ENCODE results near the gene DDB1. TPM values are rescaled to one million over a fixed set of nuclear protein-coding genes. Genes with fewer than 3 reads are reported as not detected.

The DDB1 gene
- total and polyA plus RNA-seq, 2 of the 13 experiments (the other 11 are each of a cell fraction or from before 2014, with no cell fraction given), result 217 to 266 TPM

DNA sequence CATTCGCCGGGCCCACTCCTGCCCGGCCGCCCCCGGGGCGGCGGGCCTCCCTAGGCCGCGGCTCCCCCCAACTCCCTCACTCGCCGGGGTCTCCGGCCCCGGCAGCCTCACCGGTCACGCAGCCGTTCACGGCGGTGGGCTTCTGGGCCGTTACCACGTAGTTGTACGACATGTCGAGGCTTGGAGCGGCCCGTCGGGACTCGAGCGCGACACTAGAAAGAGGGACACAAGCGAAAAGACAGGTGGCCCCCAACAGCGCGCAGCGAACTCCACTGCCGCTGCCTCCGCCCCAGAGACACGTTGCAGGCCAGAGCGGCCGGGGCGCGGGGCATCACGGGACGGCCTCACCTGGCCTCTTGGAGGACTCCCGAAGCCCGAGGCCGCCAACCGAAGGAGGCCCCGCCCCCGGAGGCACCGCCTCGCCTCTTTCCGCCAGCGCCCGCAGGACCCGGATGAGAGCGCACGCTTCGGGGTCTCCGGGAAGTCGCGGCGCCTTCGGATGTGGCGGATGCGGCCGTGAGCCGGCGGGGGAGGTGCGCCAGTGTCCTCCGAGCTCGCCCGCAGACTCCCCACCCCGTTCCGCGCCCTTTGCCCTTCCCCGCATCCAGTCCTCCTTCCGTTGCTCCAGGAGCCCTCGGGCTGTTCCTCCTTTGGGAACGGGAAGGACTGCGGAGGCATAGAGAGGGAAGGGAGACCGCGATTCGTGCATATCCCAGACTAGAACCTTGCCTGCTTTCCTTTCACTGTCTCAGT lies at the start of gene DDB1, which contains the start of gene TKFC (continued):
- TF ChIP-seq ZHX2 (IDR thresholded peaks at IDR 0.05; ENCODE audit: low read depth) (peak; percentile 63; the same call in 1 of the 2 replicates), ZHX2 (CRISPR knock-in tag; IDR thresholded peaks at IDR 0.05; ENCODE audit: borderline replicate concordance) (0 out of 2 replicates have a peak, but pooled peaks have one; percentile 54), HCFC1 (IDR thresholded peaks at IDR 0.05; ENCODE audit: low read depth, low read length) (peak; percentile 43; the same call in 1 of the 2 replicates), ZNF101 (CRISPR knock-in tag; IDR thresholded peaks at IDR 0.05; ENCODE audit: borderline replicate concordance, low read depth) (no peak), ZFP36 (IDR thresholded peaks at IDR 0.05; ENCODE audit: borderline replicate concordance, low read depth, low read length, partially characterized antibody) (no peak), ZNF577 (CRISPR knock-in tag; IDR thresholded peaks at IDR 0.05; ENCODE audit: borderline replicate concordance, low read depth) (no peak), ZNF230 (CRISPR knock-in tag; IDR thresholded peaks at IDR 0.05) (0 out of 2 replicates have a peak, but pooled peaks have one; percentile 25), ZNF639 (CRISPR knock-in tag; conservative IDR thresholded peaks at IDR 0.05) (peak; percentile 88), ZSCAN25 (CRISPR knock-in tag; IDR thresholded peaks at IDR 0.05) (peak; percentile 81), ZNF296 (CRISPR knock-in tag; conservative IDR thresholded peaks at IDR 0.05) (no peak), REXO4 (CRISPR knock-in tag; IDR thresholded peaks at IDR 0.05; ENCODE audit: borderline replicate concordance) (no peak), ZBTB43 (CRISPR knock-in tag; conservative IDR thresholded peaks at IDR 0.05) (no peak; the same call in 1 of the 2 replicates), DNMT3B (CRISPR knock-in tag; conservative IDR thresholded peaks at IDR 0.05) (no peak; the same call in 1 of the 2 replicates), ZNF124 (CRISPR knock-in tag; IDR thresholded peaks at IDR 0.05) (peak; percentile 64; the same call in 1 of the 2 replicates), ARID2 (CRISPR knock-in tag; IDR thresholded peaks at IDR 0.05; ENCODE audit: borderline replicate concordance) (peak; percentile 80; the same call in 1 of the 2 replicates)
- TF ChIP-seq, protein P1, sequence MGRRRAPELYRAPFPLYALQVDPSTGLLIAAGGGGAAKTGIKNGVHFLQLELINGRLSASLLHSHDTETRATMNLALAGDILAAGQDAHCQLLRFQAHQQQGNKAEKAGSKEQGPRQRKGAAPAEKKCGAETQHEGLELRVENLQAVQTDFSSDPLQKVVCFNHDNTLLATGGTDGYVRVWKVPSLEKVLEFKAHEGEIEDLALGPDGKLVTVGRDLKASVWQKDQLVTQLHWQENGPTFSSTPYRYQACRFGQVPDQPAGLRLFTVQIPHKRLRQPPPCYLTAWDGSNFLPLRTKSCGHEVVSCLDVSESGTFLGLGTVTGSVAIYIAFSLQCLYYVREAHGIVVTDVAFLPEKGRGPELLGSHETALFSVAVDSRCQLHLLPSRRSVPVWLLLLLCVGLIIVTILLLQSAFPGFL (CRISPR knock-in tag; IDR thresholded peaks at IDR 0.05), result no peak
- TF ChIP-seq, protein P2, sequence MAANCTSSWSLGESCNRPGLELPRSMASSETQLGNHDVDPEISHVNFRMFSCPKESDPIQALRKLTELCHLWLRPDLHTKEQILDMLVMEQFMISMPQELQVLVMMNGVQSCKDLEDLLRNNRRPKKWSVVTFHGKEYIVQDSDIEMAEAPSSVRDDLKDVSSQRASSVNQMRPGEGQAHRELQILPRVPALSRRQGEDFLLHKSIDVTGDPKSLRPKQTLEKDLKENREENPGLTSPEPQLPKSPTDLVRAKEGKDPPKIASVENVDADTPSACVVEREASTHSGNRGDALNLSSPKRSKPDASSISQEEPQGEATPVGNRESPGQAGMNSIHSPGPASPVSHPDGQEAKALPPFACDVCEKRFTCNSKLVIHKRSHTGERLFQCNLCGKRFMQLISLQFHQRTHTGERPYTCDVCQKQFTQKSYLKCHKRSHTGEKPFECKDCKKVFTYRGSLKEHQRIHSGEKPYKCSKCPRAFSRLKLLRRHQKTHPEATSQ (CRISPR knock-in tag; IDR thresholded peaks at IDR 0.05; ENCODE audit: borderline replicate concordance), result peak; percentile 59; the same call in 1 of the 2 replicates
